OCI-LY3 (cell line): Measurements from ENCODE around the gene ASB1.

Experiments
- H2AFZ ChIP-seq: fragments of 200-600, 300-600 bp; shearing (Covaris generic); 2 replicates; pipeline ENCODE4 v1.6.0; 2014; ENCODE audit warnings: antibody characterized with exemption, low read depth, low read length
- H3K27ac ChIP-seq: fragments of 200-600, 300-600 bp; sonication (generic); 2 replicates; pipeline ENCODE4 v1.5.1; 2014; ENCODE audit warnings: mild to moderate bottlenecking, low read length, moderate library complexity, mixed read lengths
- H3K27me3 ChIP-seq: fragments of 200-600, 300-600 bp; sonication (generic); 2 replicates; pipeline ENCODE4 v1.6.1; 2014; ENCODE audit warnings: low read depth, low read length, mixed read lengths
- H3K36me3 ChIP-seq: fragments of 200-600, 300-600 bp; sonication (generic); replicated peaks from 2 replicates; pipeline ENCODE3; 2014; ENCODE audit warnings: low read depth, low read length, mixed read lengths
- H3K4me1 ChIP-seq: fragments of 300-600, 200-600 bp; sonication (generic); 2 replicates; pipeline ENCODE4 v1.6.1; 2014; ENCODE audit warnings: low read length, mixed read lengths
- H3K4me2 ChIP-seq: fragments of 200-600, 300-600 bp; sonication (generic); 2 replicates; pipeline ENCODE4 v1.6.1; 2014; ENCODE audit warnings: low read length, mixed read lengths
- H3K4me3 ChIP-seq: fragments of 300-600, 200-600 bp; sonication (generic); 2 replicates; pipeline ENCODE4 v1.5.1; 2014; ENCODE audit warnings: antibody characterized with exemption, mild to moderate bottlenecking, low read length, moderate library complexity
- H3K79me2 ChIP-seq: fragments of 300-600, 200-600 bp; shearing (Covaris generic); 2 replicates; pipeline ENCODE4 v1.6.1; 2014; ENCODE audit warnings: mild to moderate bottlenecking, low read length, mixed read lengths
- H3K9ac ChIP-seq: fragments of 300-600, 200-600 bp; shearing (Covaris generic); 2 replicates; pipeline ENCODE4 v1.6.0; 2014; ENCODE audit warnings: mild to moderate bottlenecking, low read length, moderate library complexity
- H3K9me3 ChIP-seq: fragments of 200-600, 300-600 bp; shearing (Covaris generic); 2 replicates; pipeline ENCODE4 v1.6.1; 2014; ENCODE audit warnings: low read length, mixed read lengths; ENCODE audit not compliant: insufficient read depth
- H4K20me1 ChIP-seq: fragments of 200-600, 300-600 bp; sonication (generic); 2 replicates; pipeline ENCODE4 v1.6.1; 2016; ENCODE audit warnings: low read length, mixed read lengths; ENCODE audit not compliant: insufficient read depth
- CTCF ChIP-seq: fragments of 200-600, 300-600 bp; sonication (generic); IDR thresholded peaks from 2 replicates; pipeline ENCODE4 v1.5.1; 2014; ENCODE audit warnings: antibody characterized with exemption, low read length, low read depth
- EZH2phosphoT487 ChIP-seq: fragments of 200-600 bp; shearing (Covaris generic); IDR thresholded peaks from 2 replicates; pipeline ENCODE4 v1.6.1; 2018; ENCODE audit warnings: antibody characterized with exemption, mixed run types, low read depth

The ASB1 gene

GRCh38 chr2:238398577-238398976 lies 28.1 kb upstream of the ASB1 start:
- H4K20me1 ChIP-seq = no peaks in the 10 kb centered on the region
- H3K27ac ChIP-seq = no peak overlapping the region
- TF ChIP-seq EZH2phosphoT487 = no peak
- no peak for TF ChIP-seq CTCF
- no peaks in the 10 kb centered on the region for H3K27me3 ChIP-seq
- no peaks in the 10 kb centered on the region for H3K9me3 ChIP-seq
- H3K4me1 ChIP-seq = no peaks in the 10 kb centered on the region
- no peak overlapping the region for H3K9ac ChIP-seq
- no peaks in the 10 kb centered on the region for H3K79me2 ChIP-seq
- H3K4me2 ChIP-seq = no peak overlapping the region
- H3K36me3 ChIP-seq = no peaks in the 10 kb centered on the region
- no peak overlapping the region for H3K4me3 ChIP-seq
- H2AFZ ChIP-seq = no peak overlapping the region

GRCh38 chr2:238399094-238399493 lies 27.6 kb upstream of the ASB1 start:
- Histone ChIP-seq H3K9ac (no peak overlapping the region), H3K4me2 (no peak overlapping the region), H3K4me3 (no peak overlapping the region), H4K20me1 (no peaks in the 10 kb centered on the region), H3K9me3 (no peaks in the 10 kb centered on the region), H3K27ac (no peak overlapping the region), H2AFZ (no peak overlapping the region), H3K79me2 (no peaks in the 10 kb centered on the region), H3K36me3 (no peaks in the 10 kb centered on the region), H3K4me1 (no peaks in the 10 kb centered on the region), H3K27me3 (no peaks in the 10 kb centered on the region)
- TF ChIP-seq CTCF = no peak
- TF ChIP-seq EZH2phosphoT487 = no peak

- TF ChIP-seq CTCF = no peak
- no peak for TF ChIP-seq EZH2phosphoT487
Measured at GRCh38 chr2:238401551-238401950, 25.2 kb upstream of the ASB1 start.

GRCh38 chr2:238403632-238404405 lies 22.9 kb upstream of the ASB1 start:
- H4K20me1 ChIP-seq = no peaks in the 10 kb centered on the region
- no peak overlapping the region for H3K4me2 ChIP-seq
- H3K4me1 ChIP-seq = no peaks in the 10 kb centered on the region
- H3K9ac ChIP-seq = no peak overlapping the region
- no peaks in the 10 kb centered on the region for H3K79me2 ChIP-seq
- no peaks in the 10 kb centered on the region for H3K9me3 ChIP-seq
- H2AFZ ChIP-seq = no peak overlapping the region
- no peaks in the 10 kb centered on the region for H3K27me3 ChIP-seq
- H3K36me3 ChIP-seq = no peaks in the 10 kb centered on the region
- no peak overlapping the region for H3K4me3 ChIP-seq
- no peak overlapping the region for H3K27ac ChIP-seq
- no peak for TF ChIP-seq CTCF

More at GRCh38 chr2:238401551-238401950, 25.2 kb upstream of the ASB1 start:
- Histone ChIP-seq H3K4me2 (no peak overlapping the region), H3K9ac (no peak overlapping the region), H3K4me1 (no peaks in the 10 kb centered on the region), H4K20me1 (no peaks in the 10 kb centered on the region), H2AFZ (no peak overlapping the region), H3K36me3 (no peaks in the 10 kb centered on the region), H3K9me3 (no peaks in the 10 kb centered on the region), H3K27me3 (no peaks in the 10 kb centered on the region), H3K4me3 (no peak overlapping the region), H3K27ac (no peak overlapping the region), H3K79me2 (no peaks in the 10 kb centered on the region)
